GM19193 (cell line): ENCODE data around the gene CENPX.

Source experiments
- POLR2A ChIP-seq: IDR thresholded peaks from 4 replicates; pipeline ENCODE4 v1.6.1; 2011; ENCODE audit not compliant: insufficient read depth, insufficient read length; ENCODE audit errors: extremely low read depth

CENPX gene

DNA sequence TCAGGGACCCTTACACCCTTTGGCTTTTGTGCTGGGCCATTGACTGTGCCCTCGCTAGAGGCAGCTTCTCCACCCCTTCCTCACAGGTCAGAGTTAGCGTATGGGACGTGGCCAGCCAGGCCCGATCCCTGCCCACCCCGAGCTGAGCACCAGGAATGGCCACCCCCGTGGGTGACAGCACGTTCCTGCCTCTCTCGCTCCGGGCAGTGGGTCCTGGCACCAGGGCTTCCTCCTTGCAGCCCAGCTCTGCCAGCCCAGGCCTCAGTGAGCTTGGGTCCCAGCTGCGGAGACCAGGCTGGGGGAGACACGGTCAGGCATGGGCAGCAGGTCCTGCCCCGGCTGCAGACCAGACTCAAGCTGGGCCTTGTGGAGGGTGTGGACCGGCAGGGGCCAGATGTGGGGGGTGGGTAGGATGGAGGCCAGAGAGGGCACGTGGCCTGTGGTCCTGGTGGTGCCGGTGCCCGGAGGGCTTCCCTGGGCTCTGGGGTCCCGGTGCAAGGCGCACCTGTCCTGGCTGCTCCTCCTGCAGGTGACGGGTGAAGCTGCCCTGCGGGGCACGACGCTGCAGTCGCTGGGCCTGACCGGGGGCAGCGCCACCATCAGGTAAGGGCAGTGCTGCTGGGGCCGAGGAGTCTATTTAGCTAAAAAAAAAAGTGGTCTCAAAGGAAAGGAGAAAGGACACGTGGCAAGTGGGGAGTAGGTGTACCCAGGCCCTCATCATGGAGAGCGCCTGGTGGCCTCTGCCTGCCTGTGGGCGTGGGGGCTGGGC is 27.0 kb downstream of the CENPX start:
- no peak for TF ChIP-seq POLR2A

DNA sequence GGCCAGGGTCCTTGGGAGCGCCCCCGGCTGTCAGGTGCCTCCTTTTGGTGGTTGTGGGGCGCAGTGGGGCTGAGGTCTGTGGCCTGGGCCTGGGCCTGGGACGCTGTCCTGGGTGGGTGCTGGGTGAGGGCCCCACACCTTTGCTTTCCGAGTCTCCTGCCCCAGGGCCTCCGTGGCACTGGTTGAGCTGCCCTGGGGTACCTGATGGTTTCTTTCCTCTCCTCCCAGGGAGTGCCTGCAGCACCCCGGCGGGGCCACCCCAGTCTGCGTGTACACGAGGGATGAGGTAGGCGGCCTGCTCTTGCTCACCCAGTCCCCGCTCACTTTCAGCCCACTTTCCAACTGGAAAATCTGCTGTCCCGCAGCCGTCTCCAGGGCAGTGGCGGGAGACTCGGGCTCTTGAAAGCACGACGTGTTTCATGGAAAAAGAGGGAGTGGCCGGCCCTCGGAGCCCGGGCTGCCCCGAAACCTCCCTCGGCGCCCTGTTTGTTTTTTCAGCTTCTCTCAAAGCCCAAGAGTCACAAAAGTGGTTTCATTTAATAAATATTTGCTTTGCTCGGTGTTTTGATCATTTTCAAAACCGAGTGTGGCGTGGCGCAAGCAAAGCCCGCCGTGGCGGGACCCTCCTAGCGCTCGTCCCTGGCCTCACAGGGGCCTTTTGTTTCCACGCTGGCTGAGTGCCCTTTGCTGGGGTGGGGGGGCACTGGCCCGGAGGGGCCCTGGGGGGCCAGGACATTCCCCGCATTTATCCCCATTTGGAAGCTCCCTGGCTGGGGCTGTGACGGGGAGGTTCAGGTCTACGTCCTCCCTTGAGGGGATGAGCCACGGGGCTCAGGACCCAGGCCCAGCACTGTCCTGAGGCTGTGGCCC is 27.9 kb downstream of the CENPX start:
- TF ChIP-seq POLR2A: no peak

DNA sequence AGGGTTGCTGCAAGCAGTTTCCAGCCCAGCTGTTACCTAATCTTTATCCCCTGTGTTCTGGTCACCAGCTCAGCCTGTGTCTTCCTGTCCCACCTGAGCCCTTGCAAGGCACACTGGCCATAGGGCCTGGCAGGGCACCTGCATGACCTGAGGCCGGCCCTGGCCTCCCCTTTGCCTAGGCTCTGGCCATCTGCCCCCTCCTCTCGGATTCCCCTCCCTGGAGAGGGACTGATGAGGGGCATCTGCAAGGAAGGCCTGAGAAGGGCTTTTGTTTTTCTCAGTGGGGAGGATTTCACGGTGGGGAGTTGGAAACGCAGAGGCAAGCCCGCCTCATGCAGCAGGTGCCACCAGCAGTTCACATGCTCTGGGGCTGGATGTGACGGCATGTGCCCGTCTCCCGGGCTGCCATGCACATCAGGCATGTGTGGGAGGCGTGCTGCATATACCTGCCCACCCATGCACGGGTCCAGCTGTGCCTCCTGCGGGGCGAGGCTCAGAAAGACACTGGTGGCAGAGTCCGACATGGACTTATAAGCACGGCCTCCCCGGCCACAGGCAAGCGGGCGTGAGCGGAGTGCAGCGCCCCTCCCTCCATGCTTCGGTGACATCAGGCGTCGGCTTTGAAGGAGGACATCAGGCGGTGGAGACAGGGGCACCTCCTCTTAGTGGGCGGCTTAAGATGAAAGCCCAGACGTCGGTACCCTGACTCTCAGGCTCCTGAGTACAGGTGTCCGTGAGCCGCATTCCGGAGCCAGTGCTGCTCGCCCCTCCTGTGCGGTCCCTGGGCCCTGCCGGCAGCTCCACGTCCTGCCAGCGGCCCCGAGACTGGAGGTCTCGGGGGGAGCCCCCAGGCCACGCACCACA is 28.7 kb downstream of the CENPX start:
- TF ChIP-seq POLR2A: no peak

DNA sequence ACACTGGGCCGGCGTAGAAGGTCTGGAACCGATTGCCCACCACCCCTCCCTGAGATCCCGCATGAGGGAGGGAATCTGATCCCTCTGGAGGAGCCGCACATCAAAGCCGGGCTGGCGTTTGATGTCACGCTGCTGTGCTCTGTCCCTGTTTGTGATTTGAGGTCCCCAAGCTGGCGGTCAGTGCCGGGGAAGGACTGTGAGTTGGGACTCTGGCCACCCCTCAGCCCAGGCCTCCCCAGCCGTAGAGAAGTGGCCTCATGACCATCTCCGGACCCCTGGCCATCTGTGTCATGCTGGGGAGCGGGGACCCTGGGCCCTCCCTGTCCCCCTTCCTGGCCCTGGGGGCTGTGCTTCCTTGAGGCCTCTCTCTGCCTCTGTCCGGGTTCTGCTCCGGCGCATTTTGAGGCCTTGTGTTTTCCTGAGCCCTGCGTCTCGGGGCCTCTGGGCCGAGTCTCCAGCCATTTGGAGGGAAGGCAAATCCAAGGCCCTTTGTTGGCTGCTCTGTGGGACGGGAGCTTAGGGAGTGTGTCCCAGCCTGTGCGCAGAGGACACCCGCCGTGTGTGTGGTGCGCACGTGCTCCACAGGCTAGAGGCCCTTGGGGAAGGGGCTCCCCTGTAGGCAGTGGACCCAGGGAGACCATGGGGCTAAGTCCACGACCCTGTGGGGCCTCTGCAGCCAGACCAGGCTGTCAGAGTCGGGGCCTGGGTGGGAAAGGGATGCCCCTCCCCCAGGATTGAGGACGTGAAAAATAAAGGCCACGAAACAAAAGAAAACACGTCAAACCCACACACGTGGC is 30.2 kb downstream of the CENPX start:
- TF ChIP-seq POLR2A: no peak

DNA sequence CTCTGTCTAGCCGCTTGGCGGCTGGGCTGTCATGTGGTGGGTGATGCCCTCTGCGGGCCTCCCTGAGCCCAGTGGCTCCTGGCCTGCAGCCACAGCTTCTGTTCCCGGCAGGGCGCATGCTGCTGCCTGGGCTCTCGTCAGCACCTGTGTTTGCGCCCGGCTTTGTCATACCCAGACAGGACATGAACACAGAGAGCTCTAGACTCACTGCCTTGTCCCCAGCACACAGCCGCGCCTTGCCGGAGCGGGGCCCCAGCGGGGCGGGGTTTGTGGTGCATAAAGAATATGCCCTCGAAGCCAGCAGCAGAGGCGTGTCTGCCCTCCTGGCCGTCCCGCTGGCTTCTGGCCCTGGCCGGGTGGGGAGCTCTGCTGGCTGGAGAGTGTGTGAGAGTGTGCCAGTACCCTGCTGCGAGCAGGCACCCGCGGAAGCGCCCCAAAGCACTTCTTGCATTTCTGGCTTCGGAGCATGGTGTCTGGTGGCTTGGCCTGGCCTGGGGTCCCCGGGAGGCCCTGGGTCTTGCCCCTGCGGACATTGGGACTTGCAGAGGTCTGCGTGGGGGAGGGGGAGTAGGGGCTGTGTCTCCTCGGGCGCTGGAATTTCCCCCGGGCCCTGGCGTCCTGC is 30.9 kb downstream of the CENPX start:
- TF ChIP-seq POLR2A: no peak

DNA sequence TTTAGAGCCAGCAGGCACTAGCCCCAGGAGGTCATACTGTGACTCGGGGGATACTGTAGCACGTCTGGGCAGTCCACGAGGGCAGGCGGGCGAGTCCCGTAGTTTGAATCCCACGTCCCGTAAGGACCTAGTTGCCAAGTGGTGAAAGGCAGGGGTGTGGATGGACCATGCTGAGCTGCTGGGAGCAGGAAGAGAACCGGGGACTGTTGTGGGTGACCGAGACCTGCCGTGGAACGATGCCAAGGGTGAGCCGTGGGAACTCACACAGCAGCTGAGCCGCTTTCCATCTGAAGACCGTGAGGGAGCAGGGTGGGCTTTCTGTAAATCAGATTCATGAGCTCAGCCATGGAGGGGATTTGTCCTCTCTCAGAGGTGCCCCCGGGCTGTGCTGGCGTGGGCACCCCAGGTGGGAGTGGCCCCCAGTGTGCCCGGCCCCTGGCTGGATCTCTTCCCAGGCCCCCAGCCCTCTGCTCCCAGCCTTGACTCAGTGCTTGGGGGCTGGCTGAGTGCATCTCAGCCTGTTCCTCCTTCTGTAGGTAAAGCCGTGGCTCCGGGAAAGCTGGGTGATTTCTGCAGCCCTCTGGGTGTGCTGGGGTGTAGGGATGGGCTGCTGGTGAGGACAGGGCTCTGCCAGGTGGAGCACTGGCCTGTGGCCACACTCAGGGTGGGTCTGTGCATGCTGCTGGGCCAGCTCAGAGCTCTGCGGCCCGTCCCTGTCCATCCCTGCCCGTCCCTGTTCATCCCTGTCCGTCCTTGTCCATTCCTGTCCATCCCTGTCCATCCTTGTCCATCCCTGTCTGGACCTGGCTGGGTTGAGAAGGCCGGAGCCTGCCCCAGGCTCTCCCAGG is 31.6 kb downstream of the CENPX start:
- no peak for TF ChIP-seq POLR2A

DNA sequence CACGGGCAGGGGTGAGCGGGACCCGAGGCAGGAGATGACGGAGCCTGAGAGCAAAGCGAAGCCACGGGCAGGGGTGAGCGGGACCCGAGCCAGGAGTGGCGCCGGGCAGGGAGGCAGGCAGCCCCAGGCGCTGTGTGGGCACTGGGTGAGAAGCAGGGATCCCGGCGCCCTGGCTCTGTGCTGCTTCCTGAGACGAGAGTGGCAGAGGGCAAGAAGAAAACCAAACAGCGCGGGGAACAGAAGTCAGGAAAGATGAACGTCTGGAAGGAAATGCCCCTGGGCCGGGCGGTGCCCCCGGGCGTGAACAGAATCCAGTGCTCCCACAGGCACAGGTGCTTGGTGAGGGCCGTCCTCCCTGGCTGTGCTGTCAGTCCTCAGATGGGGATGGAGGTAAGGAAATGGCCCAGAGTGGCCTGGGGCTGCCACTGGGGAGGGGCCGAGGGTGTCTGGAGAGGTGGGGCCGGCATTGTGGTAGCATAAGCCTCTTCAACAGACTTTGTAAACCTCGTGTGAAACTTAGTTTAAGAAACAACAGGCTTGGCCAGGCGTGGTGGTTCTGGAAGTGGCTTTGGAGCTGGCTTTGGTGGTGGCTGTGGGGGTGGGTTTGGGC is 35.4 kb downstream of the CENPX start:
- no peak for TF ChIP-seq POLR2A

DNA sequence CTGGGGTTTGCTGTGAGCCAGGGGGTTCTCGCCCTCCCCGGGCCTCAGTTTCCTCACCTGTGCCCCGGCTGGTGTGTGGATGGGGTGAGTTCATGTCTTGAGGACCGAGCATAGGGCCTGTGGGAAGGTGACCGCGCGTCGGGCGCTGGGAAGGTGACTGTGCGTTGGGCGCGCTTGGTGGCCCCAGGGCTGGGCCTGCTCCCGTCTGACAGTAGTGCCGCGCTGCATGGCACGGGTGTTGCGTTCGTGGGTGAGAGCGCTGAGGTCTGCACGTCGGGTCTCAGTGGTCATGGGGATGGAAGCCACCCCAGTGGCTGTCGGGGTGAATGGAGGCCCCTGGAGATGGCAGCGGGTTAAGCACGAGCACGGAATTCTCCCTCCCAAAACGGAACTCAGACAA is 36.1 kb downstream of the CENPX start:
- TF ChIP-seq POLR2A: no peak

DNA sequence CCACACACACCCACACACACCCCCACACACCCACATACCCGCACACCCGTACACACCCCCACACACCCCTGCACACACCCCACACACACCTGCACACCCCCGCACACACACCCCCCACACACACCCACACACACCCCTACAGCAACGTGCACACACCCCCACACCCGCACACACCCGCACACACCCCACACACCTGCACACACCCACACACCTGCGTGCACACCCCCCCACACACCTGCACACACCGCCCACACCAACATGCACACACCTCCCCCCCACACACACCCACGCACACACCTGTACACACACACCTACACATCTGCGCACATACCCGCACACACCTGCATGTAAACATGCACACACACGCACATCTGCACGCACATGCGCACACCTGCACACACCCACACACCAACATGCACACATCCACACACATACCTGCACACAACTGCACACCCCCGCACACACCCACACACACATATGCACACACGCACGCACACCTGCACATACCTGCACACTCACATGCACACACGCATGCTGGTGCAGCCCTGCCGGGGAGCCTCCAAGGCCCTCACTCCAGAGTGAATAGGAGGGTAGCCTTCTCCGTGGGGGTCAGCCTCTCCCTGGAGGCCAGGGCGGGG is 37.8 kb downstream of the CENPX start:
- TF ChIP-seq POLR2A: no peak

DNA sequence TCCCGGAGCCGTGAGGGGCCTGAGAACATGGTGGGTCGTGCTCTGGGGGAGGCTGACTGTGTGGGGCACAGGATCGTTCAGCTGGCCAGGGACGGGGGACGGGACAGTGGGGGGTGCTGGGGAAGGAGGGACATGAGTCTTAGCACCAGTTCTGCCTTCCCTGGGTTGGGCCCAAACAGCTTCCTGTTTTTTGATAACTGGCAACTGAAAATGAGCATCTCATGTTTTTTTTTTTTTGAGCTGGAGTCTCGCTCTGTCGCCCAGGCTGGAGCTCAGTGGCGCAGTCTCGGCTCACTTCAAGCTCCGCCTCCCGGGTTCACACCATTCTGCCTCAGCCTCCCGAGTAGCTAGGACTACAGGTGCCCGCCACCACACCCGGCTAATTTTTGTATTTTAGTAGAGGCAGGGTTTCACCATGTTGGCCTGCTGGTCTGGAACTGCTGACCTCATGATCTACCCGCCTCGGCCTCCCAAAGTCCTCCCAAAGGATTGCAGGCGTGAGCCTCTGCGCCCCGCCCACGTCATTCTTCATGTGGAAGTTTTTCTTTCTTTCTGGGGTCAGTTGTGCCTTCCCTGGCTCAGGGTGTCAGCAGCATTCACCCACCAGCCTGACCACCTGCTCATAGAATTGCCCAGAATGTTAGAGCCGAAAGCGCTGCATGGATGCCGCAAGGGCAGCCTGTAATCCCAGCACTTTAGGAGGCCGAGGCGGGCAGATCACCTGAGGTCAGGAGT is 38.9 kb downstream of the CENPX start:
- no peak for TF ChIP-seq POLR2A

DNA sequence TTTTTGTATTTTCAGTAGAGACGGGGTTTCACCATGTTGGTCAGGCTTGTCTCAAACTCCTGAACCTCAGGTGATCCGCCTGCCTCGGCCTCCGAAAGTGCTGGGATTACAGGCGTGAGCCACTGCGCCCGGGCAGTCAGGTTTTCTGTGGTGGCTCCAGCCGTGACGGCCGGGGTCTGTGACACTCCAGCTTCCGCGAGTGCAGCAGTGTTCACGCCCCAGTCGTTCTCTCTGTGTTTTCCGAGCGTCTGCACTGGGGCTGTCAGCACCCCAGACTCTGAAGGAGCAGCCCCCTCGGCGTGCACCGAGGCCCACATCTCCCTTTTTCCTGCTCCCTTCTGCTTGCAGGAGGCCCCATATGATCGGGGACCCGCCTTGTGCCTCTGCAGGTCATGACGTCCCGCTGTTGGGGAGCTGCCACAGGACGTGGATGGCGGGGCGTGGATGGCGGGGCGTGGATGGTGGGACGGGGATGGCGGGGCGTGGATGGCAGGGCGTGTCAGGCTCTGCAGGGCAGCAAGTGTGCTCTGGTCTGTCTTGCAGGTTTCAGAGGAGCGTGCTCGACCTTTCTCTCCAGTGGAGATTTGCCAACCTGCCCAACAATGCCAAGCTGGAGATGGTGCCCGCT is 39.6 kb downstream of the CENPX start:
- no peak for TF ChIP-seq POLR2A

DNA sequence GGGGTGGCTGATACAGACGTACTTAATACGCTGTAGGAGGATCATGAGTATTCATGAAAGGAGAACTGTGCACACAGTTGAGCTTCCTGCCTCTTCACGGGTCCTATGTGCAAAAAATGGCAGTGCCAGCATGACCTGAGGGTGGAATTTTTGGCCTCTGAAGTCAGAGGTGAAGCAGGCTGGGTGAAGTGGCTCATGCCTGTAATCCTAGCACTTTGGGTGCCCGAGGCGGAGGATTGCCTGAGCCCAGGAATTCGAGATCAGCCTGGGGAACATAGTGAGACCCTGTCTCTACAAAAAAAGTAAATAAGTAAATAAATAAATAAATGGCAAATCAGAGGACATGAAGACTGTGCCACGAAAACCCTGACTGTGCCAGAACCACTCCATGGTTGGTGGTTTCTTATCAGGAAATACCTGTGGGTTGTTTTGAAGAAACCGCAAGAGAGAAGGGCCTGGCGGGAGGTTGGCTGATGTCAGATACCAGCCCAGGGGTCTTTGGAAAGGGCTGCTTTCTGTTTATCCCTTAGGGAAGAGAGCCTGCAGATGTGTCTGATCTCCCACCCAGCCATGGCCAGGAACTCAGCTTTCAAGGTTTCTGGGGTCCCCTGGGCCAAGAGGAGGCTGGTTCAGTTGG is 41.9 kb downstream of the CENPX start:
- no peak for TF ChIP-seq POLR2A
